Effector CD8-positive, alpha-beta T cell (primary cell): ENCODE data around the gene MAP3K9.

Experiments used
- DNase-seq: peaks from one replicate; lab custom pipeline; 2025; lab: John Stamatoyannopoulos, UW

MAP3K9 gene

GRCh38 chr14:70821584-70822529, 12.5 kb upstream of the MAP3K9 start:
- DNase-seq = peak; percentile 44

GRCh38 chr14:70816525-70816924, 7.2 kb upstream of the MAP3K9 start:
- DNase-seq = no peak

- DNase-seq = no peak
Measured at GRCh38 chr14:70814466-70814865, 5.2 kb upstream of the MAP3K9 start.

GRCh38 chr14:70812124-70812818, 3.0 kb upstream of the MAP3K9 start:
- DNase-seq = no peak

GRCh38 chr14:70811578-70811977, 2.3 kb upstream of the MAP3K9 start:
- DNase-seq = no peak

- DNase-seq = no peak
Measured at GRCh38 chr14:70811050-70811449, 1.7 kb upstream of the MAP3K9 start.

- DNase-seq = no peak
Measured at GRCh38 chr14:70810621-70811020, 1.3 kb upstream of the MAP3K9 start.

- DNase-seq = peak; percentile 50
Measured at GRCh38 chr14:70808416-70809224, 693 bp downstream of the MAP3K9 start.

GRCh38 chr14:70807898-70808415, 1.4 kb downstream of the MAP3K9 start:
- DNase-seq = peak; percentile 40

GRCh38 chr14:70804556-70805162, 4.7 kb downstream of the MAP3K9 start:
- DNase-seq = no peak

GRCh38 chr14:70803321-70804310, 5.7 kb downstream of the MAP3K9 start:
- DNase-seq = no peak

- DNase-seq = no peak
Measured at GRCh38 chr14:70802379-70802778, 6.9 kb downstream of the MAP3K9 start.

GRCh38 chr14:70801836-70802235, 7.5 kb downstream of the MAP3K9 start:
- DNase-seq = no peak

GRCh38 chr14:70796551-70796950, 12.8 kb downstream of the MAP3K9 start:
- no peak for DNase-seq

- no peak for DNase-seq
Measured at GRCh38 chr14:70794294-70794693, 15.0 kb downstream of the MAP3K9 start.

- no peak for DNase-seq
Measured at GRCh38 chr14:70793637-70794036, 15.7 kb downstream of the MAP3K9 start.

- DNase-seq = no peak
Measured at GRCh38 chr14:70792939-70793338, 16.4 kb downstream of the MAP3K9 start.

GRCh38 chr14:70791971-70792370, 17.3 kb downstream of the MAP3K9 start:
- no peak for DNase-seq

GRCh38 chr14:70789961-70790360, 19.4 kb downstream of the MAP3K9 start:
- DNase-seq = no peak

GRCh38 chr14:70789361-70789760, 20.0 kb downstream of the MAP3K9 start:
- no peak for DNase-seq
